ENCODE measurements around the gene ZDHHC8.

DNA sequence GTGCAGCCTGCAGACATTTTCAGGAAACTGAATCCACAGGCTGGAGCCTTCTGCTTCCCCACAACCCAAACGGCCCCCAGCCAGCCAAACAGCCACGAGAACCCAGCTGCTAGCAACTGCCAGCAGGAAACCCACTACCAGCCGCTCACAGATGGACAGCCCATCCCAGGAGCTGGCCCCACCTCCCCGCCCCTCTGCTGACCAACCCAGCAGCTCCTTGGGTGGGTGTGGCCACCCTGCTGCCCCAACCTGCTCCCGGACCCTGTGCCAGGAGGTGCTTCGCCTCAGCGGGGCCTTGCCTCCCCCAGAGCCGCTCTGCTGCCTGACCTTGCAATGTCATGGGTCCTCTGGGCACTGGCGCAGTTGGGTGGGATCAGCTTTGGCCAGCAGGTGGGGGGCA, 27.5 kb downstream of the ZDHHC8 start:
- TF ChIP-seq, protein P1, sequence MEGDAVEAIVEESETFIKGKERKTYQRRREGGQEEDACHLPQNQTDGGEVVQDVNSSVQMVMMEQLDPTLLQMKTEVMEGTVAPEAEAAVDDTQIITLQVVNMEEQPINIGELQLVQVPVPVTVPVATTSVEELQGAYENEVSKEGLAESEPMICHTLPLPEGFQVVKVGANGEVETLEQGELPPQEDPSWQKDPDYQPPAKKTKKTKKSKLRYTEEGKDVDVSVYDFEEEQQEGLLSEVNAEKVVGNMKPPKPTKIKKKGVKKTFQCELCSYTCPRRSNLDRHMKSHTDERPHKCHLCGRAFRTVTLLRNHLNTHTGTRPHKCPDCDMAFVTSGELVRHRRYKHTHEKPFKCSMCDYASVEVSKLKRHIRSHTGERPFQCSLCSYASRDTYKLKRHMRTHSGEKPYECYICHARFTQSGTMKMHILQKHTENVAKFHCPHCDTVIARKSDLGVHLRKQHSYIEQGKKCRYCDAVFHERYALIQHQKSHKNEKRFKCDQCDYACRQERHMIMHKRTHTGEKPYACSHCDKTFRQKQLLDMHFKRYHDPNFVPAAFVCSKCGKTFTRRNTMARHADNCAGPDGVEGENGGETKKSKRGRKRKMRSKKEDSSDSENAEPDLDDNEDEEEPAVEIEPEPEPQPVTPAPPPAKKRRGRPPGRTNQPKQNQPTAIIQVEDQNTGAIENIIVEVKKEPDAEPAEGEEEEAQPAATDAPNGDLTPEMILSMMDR (IDR thresholded peaks at IDR 0.05; ENCODE audit: insufficient read depth, low read length), result no peak
- TF ChIP-seq, protein P2, sequence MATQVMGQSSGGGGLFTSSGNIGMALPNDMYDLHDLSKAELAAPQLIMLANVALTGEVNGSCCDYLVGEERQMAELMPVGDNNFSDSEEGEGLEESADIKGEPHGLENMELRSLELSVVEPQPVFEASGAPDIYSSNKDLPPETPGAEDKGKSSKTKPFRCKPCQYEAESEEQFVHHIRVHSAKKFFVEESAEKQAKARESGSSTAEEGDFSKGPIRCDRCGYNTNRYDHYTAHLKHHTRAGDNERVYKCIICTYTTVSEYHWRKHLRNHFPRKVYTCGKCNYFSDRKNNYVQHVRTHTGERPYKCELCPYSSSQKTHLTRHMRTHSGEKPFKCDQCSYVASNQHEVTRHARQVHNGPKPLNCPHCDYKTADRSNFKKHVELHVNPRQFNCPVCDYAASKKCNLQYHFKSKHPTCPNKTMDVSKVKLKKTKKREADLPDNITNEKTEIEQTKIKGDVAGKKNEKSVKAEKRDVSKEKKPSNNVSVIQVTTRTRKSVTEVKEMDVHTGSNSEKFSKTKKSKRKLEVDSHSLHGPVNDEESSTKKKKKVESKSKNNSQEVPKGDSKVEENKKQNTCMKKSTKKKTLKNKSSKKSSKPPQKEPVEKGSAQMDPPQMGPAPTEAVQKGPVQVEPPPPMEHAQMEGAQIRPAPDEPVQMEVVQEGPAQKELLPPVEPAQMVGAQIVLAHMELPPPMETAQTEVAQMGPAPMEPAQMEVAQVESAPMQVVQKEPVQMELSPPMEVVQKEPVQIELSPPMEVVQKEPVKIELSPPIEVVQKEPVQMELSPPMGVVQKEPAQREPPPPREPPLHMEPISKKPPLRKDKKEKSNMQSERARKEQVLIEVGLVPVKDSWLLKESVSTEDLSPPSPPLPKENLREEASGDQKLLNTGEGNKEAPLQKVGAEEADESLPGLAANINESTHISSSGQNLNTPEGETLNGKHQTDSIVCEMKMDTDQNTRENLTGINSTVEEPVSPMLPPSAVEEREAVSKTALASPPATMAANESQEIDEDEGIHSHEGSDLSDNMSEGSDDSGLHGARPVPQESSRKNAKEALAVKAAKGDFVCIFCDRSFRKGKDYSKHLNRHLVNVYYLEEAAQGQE (IDR thresholded peaks at IDR 0.05; ENCODE audit: insufficient replicate concordance, low read depth), result no peak
- peak; percentile 58; the same call in 1 of the 2 replicates for TF ChIP-seq POLR2AphosphoS5 (IDR thresholded peaks at IDR 0.05; ENCODE audit: low read depth)

Data from HL-60 (cell line).